ENCODE data around the gene SLC16A11.

- no peak for TF ChIP-seq CTCF (conservative IDR thresholded peaks at IDR 0.05 in 1 of 2, IDR thresholded peaks at IDR 0.05 in 1 of 2; ENCODE audit: low read depth in 1 of 2, low read length in 2 of 2)
- TF ChIP-seq EZH2 (IDR thresholded peaks at IDR 0.05; ENCODE audit: low read length, missing control alignments) = no peak
Observed at GRCh38 chr17:7063518-7064094, 19.7 kb upstream of the SLC16A11 start.

Measured in fibroblast of lung (primary cell).